H1 (cell line): ENCODE measurements around the gene MROH2A. TPM values are rescaled to one million over a fixed set of nuclear protein-coding genes. Genes with fewer than 3 reads are reported as not detected.

Source experiments
- CTCF ChIA-PET: fragments of 300-600 bp; sonication (Branson Sonifier 250); formaldehyde crosslinking; loops from one replicate; lab custom pipeline; 2021; ENCODE audit not compliant: partially characterized antibody; lab: Charles Lee
- POLR2A ChIA-PET: fragments of 300-600 bp; sonication (Branson Sonifier 250); formaldehyde crosslinking; loops from one replicate; lab custom pipeline; 2021; ENCODE audit warnings: inconsistent platforms; ENCODE audit not compliant: partially characterized antibody; lab: Charles Lee
- DNase-seq, 2 experiments: peaks; one replicate each; pipeline versions ENCODE4 v3.0.0 to v3.0.0-alpha.2; 2010 to 2022; ENCODE audit warnings: low spot score in 2 of 2, low read depth in 1 of 2, mixed read lengths in 1 of 2
- FAIRE-seq: peaks from 2 replicates; lab custom pipeline; 2011; peaks lifted over from hg19 to GRCh38; lab: Jason Lieb, UNC
- H2AFZ ChIP-seq: 2 replicates; pipeline ENCODE4 v1.8.1; 2012; ENCODE audit warnings: low read length, inconsistent platforms
- H2AK5ac ChIP-seq: 2 replicates; pipeline ENCODE4 v1.6.1; 2013; ENCODE audit warnings: low read depth, low read length
- H2BK120ac ChIP-seq: replicated peaks from 2 replicates; pipeline ENCODE3; 2013; ENCODE audit warnings: low read depth, low read length, inconsistent platforms
- H2BK12ac ChIP-seq: 2 replicates; pipeline ENCODE4 v1.6.1; 2013; ENCODE audit warnings: low read depth, low read length
- H2BK15ac ChIP-seq: 2 replicates; pipeline ENCODE4 v1.6.1; 2013; ENCODE audit warnings: low read length
- H2BK20ac ChIP-seq: 2 replicates; pipeline ENCODE4 v1.6.1; 2013; ENCODE audit warnings: low read length
- H2BK5ac ChIP-seq: 2 replicates; pipeline ENCODE4 v1.6.1; 2013; ENCODE audit warnings: low read depth, low read length
- H3K14ac ChIP-seq: 2 replicates; pipeline ENCODE4 v1.6.1; 2013; ENCODE audit warnings: inconsistent platforms; ENCODE audit not compliant: insufficient read length
- H3K18ac ChIP-seq: 2 replicates; pipeline ENCODE4 v1.6.1; 2013; ENCODE audit warnings: low read length; ENCODE audit errors: extremely low read depth
- H3K23ac ChIP-seq: 2 replicates; pipeline ENCODE4 v1.6.1; 2013; ENCODE audit warnings: inconsistent platforms; ENCODE audit not compliant: insufficient read length
- H3K23me2 ChIP-seq: 2 replicates; pipeline ENCODE4 v1.6.1; 2013; ENCODE audit warnings: low read depth, low read length
- H3K27ac ChIP-seq: 2 replicates; pipeline ENCODE4 v1.6.1; 2011; ENCODE audit warnings: low read depth, low read length, inconsistent platforms
- H3K27me3 ChIP-seq, 4 experiments: replicated peaks in 1 of 4; 1 replicate in 1 of 4; 2 replicates in 3 of 4; pipeline versions ENCODE4 v1.6.1 to v1.8.1; 2011 to 2013; ENCODE audit warnings: low read length in 3 of 4, mild to moderate bottlenecking in 3 of 4, inconsistent platforms in 2 of 4, mixed read lengths in 2 of 4, moderate library complexity in 1 of 4; ENCODE audit not compliant: control insufficient read depth in 3 of 4, insufficient read depth in 3 of 4; ENCODE audit errors: extremely low read depth in 1 of 4
- H3K36me3 ChIP-seq, 4 experiments: 2 replicates each; pipeline versions ENCODE4 v1.6.1 to v1.8.1; 2011 to 2013; ENCODE audit warnings: mild to moderate bottlenecking in 4 of 4, low read length in 3 of 4, moderate library complexity in 2 of 4, control low read depth in 1 of 4, inconsistent platforms in 1 of 4; ENCODE audit not compliant: insufficient read depth in 4 of 4, control insufficient read depth in 2 of 4
- H3K4ac ChIP-seq: replicated peaks from 2 replicates; pipeline ENCODE3; 2013; ENCODE audit warnings: low read length, low read depth, mixed read lengths, inconsistent platforms; ENCODE audit not compliant: insufficient read length
- H3K4me1 ChIP-seq, 4 experiments: replicated peaks in 1 of 4; 1 replicate in 1 of 4; 2 replicates in 3 of 4; pipeline versions ENCODE4 v1.6.1 to v1.8.1; 2011 to 2013; ENCODE audit warnings: low read length in 3 of 4, inconsistent platforms in 2 of 4, mixed read lengths in 1 of 4; ENCODE audit not compliant: insufficient read depth in 4 of 4, control insufficient read depth in 3 of 4
- H3K4me2 ChIP-seq, 2 experiments: 2 replicates each; pipeline versions ENCODE4 v1.6.1 to v1.8.1; 2011 to 2013; ENCODE audit warnings: low read depth in 2 of 2, low read length in 2 of 2, control low read depth in 1 of 2, inconsistent platforms in 1 of 2, mild to moderate bottlenecking in 1 of 2; ENCODE audit not compliant: insufficient read depth in 1 of 2
- H3K4me3 ChIP-seq, 4 experiments: fragments of 200-600, 300-600 bp in 1 of 4; sonication (generic), shearing (Covaris generic), sonication (Bioruptor Twin) in 1 of 4; 2 replicates each; pipeline versions ENCODE4 v1.5.1 to v1.8.1; 2011 to 2016; ENCODE audit warnings: low read length in 4 of 4, low read depth in 3 of 4, control low read depth in 2 of 4, inconsistent platforms in 2 of 4, mild to moderate bottlenecking in 2 of 4, mixed read lengths in 1 of 4, moderate library complexity in 1 of 4; ENCODE audit not compliant: insufficient read depth in 2 of 4; ENCODE audit errors: extremely low read depth in 1 of 4
- H3K56ac ChIP-seq: replicated peaks from 2 replicates; pipeline ENCODE3; 2013; ENCODE audit warnings: low read depth, mild to moderate bottlenecking, mixed read lengths, low read length, inconsistent platforms; ENCODE audit not compliant: insufficient read length
- H3K79me1 ChIP-seq: 2 replicates; pipeline ENCODE4 v1.6.1; 2013; ENCODE audit warnings: low read depth, low read length, control low read depth
- H3K79me2 ChIP-seq, 2 experiments: 2 replicates each; pipeline versions ENCODE4 v1.6.1 to v1.8.1; 2012 to 2013; ENCODE audit warnings: low read length in 2 of 2, mild to moderate bottlenecking in 2 of 2, inconsistent platforms in 1 of 2; ENCODE audit not compliant: insufficient read depth in 2 of 2, control insufficient read depth in 1 of 2
- H3K9ac ChIP-seq, 4 experiments: replicated peaks in 1 of 4; 1 replicate in 1 of 4; 2 replicates in 3 of 4; pipeline versions ENCODE4 v1.6.1 to v1.8.1; 2011 to 2013; ENCODE audit warnings: low read depth in 3 of 4, low read length in 3 of 4, control low read depth in 2 of 4, mild to moderate bottlenecking in 2 of 4, moderate library complexity in 2 of 4, inconsistent platforms in 1 of 4; ENCODE audit errors: extremely low read depth in 1 of 4
- H3K9me3 ChIP-seq, 2 experiments: 2 replicates each; pipeline versions ENCODE4 v1.6.1 to v1.8.1; 2012 to 2013; ENCODE audit warnings: mild to moderate bottlenecking in 2 of 2, moderate library complexity in 2 of 2, control low read depth in 1 of 2, inconsistent platforms in 1 of 2, low read depth in 1 of 2, low read length in 1 of 2, mixed read lengths in 1 of 2; ENCODE audit not compliant: insufficient read depth in 2 of 2
- H4K20me1 ChIP-seq, 2 experiments: replicated peaks in 1 of 2; 2 replicates each; pipeline versions ENCODE3 to v1.8.1; 2011 to 2013; ENCODE audit warnings: inconsistent platforms in 2 of 2, low read length in 2 of 2, mild to moderate bottlenecking in 1 of 2; ENCODE audit not compliant: insufficient read depth in 2 of 2, control insufficient read depth in 1 of 2
- H4K5ac ChIP-seq: 2 replicates; pipeline ENCODE4 v1.6.1; 2013; ENCODE audit warnings: low read length, low read depth, mixed read lengths, inconsistent platforms; ENCODE audit not compliant: insufficient read length
- H4K8ac ChIP-seq: 2 replicates; pipeline ENCODE4 v1.8.0; 2013; ENCODE audit warnings: mild to moderate bottlenecking, moderate library complexity, low read length, inconsistent platforms; ENCODE audit not compliant: insufficient read depth; ENCODE audit errors: extremely low read depth
- H4K91ac ChIP-seq: replicated peaks from 2 replicates; pipeline ENCODE3; 2013; ENCODE audit warnings: low read length, mixed read lengths, inconsistent platforms; ENCODE audit not compliant: insufficient read length
- CBX5 ChIP-seq: fragments of 300-800, 300-1000 bp; sonication (generic); IDR thresholded peaks from 2 replicates; pipeline ENCODE4 v1.7.1; 2016; ENCODE audit warnings: antibody characterized with exemption, low read length, low read depth
- CHD2 ChIP-seq: IDR thresholded peaks from 2 replicates; pipeline ENCODE4 v1.6.1; 2012; ENCODE audit warnings: low read length, improper control_type of control experiment
- EGR1 ChIP-seq: IDR thresholded peaks from 2 replicates; pipeline ENCODE4 v1.6.1; 2011; ENCODE audit warnings: low read depth, low read length, borderline replicate concordance
- FOSL1 ChIP-seq: IDR thresholded peaks from 2 replicates; pipeline ENCODE4 v1.6.1; 2011; ENCODE audit warnings: mild to moderate bottlenecking, low read depth, low read length, moderate library complexity; ENCODE audit not compliant: insufficient read depth
- HDAC6 ChIP-seq: IDR thresholded peaks from one replicate; pipeline ENCODE4 v1.7.1; 2012; ENCODE audit warnings: low read depth, mild to moderate bottlenecking, inconsistent platforms, low read length, moderate library complexity
- JUN ChIP-seq: IDR thresholded peaks from 2 replicates; pipeline ENCODE4 v1.6.1; 2011; ENCODE audit warnings: low read depth, mild to moderate bottlenecking, improper control_type of control experiment, low read length
- KDM4A ChIP-seq: IDR thresholded peaks from one replicate; pipeline ENCODE4 v1.7.1; 2012; ENCODE audit warnings: low read depth, mild to moderate bottlenecking, moderate library complexity, low read length, inconsistent platforms; ENCODE audit not compliant: severe bottlenecking
- NANOG ChIP-seq: IDR thresholded peaks from 2 replicates; pipeline ENCODE4 v1.6.1; 2011; ENCODE audit warnings: low read length, low read depth, mild to moderate bottlenecking, inconsistent platforms; ENCODE audit not compliant: insufficient read depth, poor library complexity, severe bottlenecking
- NRF1 ChIP-seq: IDR thresholded peaks from 2 replicates; pipeline ENCODE4 v1.6.1; 2011; ENCODE audit warnings: mild to moderate bottlenecking, low read depth, low read length, improper control_type of control experiment
- PHF8 ChIP-seq: fragments of 200-600 bp; sonication (generic); conservative IDR thresholded peaks from 2 replicates; pipeline ENCODE4 v1.7.1; 2012; ENCODE audit warnings: low read depth, mild to moderate bottlenecking, inconsistent platforms, low read length, moderate library complexity
- POLR2AphosphoS5 ChIP-seq: IDR thresholded peaks from 2 replicates; pipeline ENCODE4 v1.6.1; 2011; ENCODE audit warnings: low read depth, low read length
- SP2 ChIP-seq: IDR thresholded peaks from 2 replicates; pipeline ENCODE4 v1.6.1; 2012; ENCODE audit warnings: mild to moderate bottlenecking, low read length, inconsistent platforms
- TAF7 ChIP-seq: optimal IDR thresholded peaks from 2 replicates; pipeline ENCODE3; 2011; ENCODE audit warnings: low read depth, mild to moderate bottlenecking, inconsistent platforms, low read length, moderate library complexity, borderline replicate concordance
- TCF12 ChIP-seq: IDR thresholded peaks from 2 replicates; pipeline ENCODE4 v1.6.1; 2011; ENCODE audit warnings: low read depth, mild to moderate bottlenecking, low read length
- YY1 ChIP-seq: IDR thresholded peaks from 2 replicates; pipeline ENCODE4 v1.6.1; 2011; ENCODE audit warnings: low read depth, mild to moderate bottlenecking, low read length
- ZNF274 ChIP-seq: IDR thresholded peaks from 2 replicates; pipeline ENCODE4 v1.7.0; 2012; ENCODE audit warnings: low read length, borderline replicate concordance; ENCODE audit errors: extremely low read depth
- WGBS, 2 experiments: shearing (Covaris generic) in 1 of 2; methylation state at CpG; one replicate each; pipeline versions ENCODE4 v1.1.6 to v1.1.7; 2013 to 2015; ENCODE audit warnings: low lambda C conversion rate in 2 of 2, mixed read lengths in 2 of 2, inconsistent platforms in 1 of 2, low coverage in 1 of 2, missing lambda C conversion rate in 1 of 2; ENCODE audit not compliant: insufficient replicate concordance in 2 of 2, insufficient coverage in 1 of 2, insufficient read length in 1 of 2; ENCODE audit errors: extremely low coverage in 1 of 2, missing lambda C conversion rate in 1 of 2; 5-methylcytosine and 5-hydroxymethylcytosine counted together
- polyA plus RNA-seq, 7 experiments: library from polyadenylated mRNA; depleted of rRNA in 3 of 7; stranded (reverse) in 5 of 7; unstranded in 2 of 7; fragments of >200 nt in 5 of 7; fragments of 200-250 nt in 2 of 7; gene quantifications; 1 replicate in 5 of 7; 2 replicates in 1 of 7; 4 replicates in 1 of 7; pipeline versions ENCODE4 v1.2.1 to v1.2.3, GENCODE V29; 2011 to 2013; ENCODE audit warnings: missing spikeins in 2 of 7, mixed read lengths in 2 of 7
- total RNA-seq: library from RNA; stranded (reverse); fragmentation: NEBNext Ultra II Directional; extraction: Animal tissue kit (Norgen Biotek cat#: 25700); gene quantifications from 2 replicates; pipeline ENCODE4 v1.2.1, GENCODE V29; 2021

Gene MROH2A
- total and polyA plus RNA-seq, 2 of the 8 experiments (the other 6 are each of a cell fraction or from before 2014, with no cell fraction given): not detected

DNA sequence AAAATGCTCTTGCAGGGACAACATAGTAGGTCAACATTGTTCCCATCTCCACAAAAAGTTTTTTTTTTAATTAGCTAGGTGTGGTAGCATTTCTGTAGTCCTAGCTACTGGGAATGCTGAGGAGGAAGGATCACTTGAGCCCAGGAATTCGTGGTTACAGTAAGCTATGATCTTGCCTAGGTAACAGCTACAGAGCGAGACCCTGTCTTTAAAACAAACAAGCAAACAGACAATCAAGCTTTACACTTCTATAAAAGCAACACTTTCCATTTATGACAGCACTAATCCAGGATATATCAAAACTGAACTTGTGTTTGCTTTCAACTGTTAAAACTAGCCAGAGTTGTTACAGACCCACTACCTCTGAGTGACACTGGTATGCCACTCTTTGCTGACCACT is 37.3 kb upstream of the MROH2A start:
- Histone ChIP-seq H2BK120ac (no peak overlapping the region), H4K8ac (no peak overlapping the region), H2BK20ac (no peak overlapping the region), H3K14ac (no peak overlapping the region), H3K23me2 (no peaks in the 10 kb centered on the region), H3K4me2 (no peak overlapping the region), H3K79me1 (no peaks in the 10 kb centered on the region), H3K9me3 (peaks cover 0 to 15% of the 10 kb centered on the region in 2 experiments; a peak in 2 of 4 replicates), H3K4me1 (no peaks in the 10 kb centered on the region), H3K56ac (no peak overlapping the region), H3K36me3 (no peaks in the 10 kb centered on the region), H3K23ac (no peak overlapping the region), H2AFZ (no peak overlapping the region), H2BK15ac (no peak overlapping the region), H3K27me3 (no peaks in the 10 kb centered on the region), H4K20me1 (no peaks in the 10 kb centered on the region), H3K4me3 (no peak overlapping the region), H2BK12ac (no peak overlapping the region), H4K5ac (no peak overlapping the region), H3K79me2 (no peaks in the 10 kb centered on the region), H4K91ac (no peak overlapping the region), H3K4ac (no peak overlapping the region), H3K18ac (no peak overlapping the region), H3K9ac (no peak overlapping the region), H2AK5ac (no peak overlapping the region), H3K27ac (no peak overlapping the region), H2BK5ac (no peak overlapping the region)
- POLR2A ChIA-PET: no interaction called here
- DNase-seq: no peak
- WGBS, 2 experiments: 82% methylated on average over 2 of the region's 2 CpGs; no CpG with 5 or more reads in 1 of the 2 experiments
- FAIRE-seq: no peak
- CTCF ChIA-PET: interaction anchor here (0.7 kb wide), 1 partner anchor 28 kb away, joined by 5 read pairs; no protein-coding TSS in a partner anchor
- TF ChIP-seq EGR1 (no peak), SP2 (no peak), KDM4A (no peak), POLR2AphosphoS5 (no peak), FOSL1 (no peak), TAF7 (no peak), JUN (no peak), YY1 (no peak), CHD2 (no peak), NRF1 (no peak), CBX5 (no peak), ZNF274 (no peak), PHF8 (no peak), NANOG (no peak), HDAC6 (no peak), TCF12 (no peak)
